Neural progenitor cell (in vitro differentiated cells): Measurements from ENCODE around the gene TYROBP. TPM values are rescaled to one million over a fixed set of nuclear protein-coding genes. Genes with fewer than 3 reads are reported as not detected.

Experiments
- DNase-seq: peaks from one replicate; pipeline ENCODE4 v3.0.0-alpha.2; 2016; ENCODE audit warnings: low spot score
- H2AFZ ChIP-seq: fragments of 200-600 bp; sonication (generic); replicated peaks from 2 replicates; pipeline ENCODE4 v1.6.1; 2016; ENCODE audit warnings: antibody characterized with exemption
- H3F3A ChIP-seq: fragments of 200-600 bp; sonication (generic); 2 replicates; pipeline ENCODE4 v1.6.1; 2016; ENCODE audit warnings: antibody characterized with exemption, low read depth
- H3K27ac ChIP-seq: fragments of 200-600 bp; sonication (generic); 2 replicates; pipeline ENCODE4 v1.5.1; 2016; ENCODE audit warnings: mild to moderate bottlenecking
- H3K27me3 ChIP-seq: fragments of 200-600 bp; sonication (generic); 2 replicates; pipeline ENCODE4 v1.6.1; 2016; ENCODE audit warnings: mild to moderate bottlenecking, moderate library complexity
- H3K36me3 ChIP-seq: fragments of 200-600 bp; sonication (generic); 2 replicates; pipeline ENCODE4 v1.5.1; 2016
- H3K4me1 ChIP-seq: fragments of 200-600 bp; sonication (generic); 2 replicates; pipeline ENCODE4 v1.6.1; 2016; ENCODE audit warnings: mixed run types
- H3K4me2 ChIP-seq: fragments of 200-600 bp; sonication (generic); 2 replicates; pipeline ENCODE4 v1.6.1; 2016
- H3K4me3 ChIP-seq: fragments of 200-600 bp; sonication (generic); 2 replicates; pipeline ENCODE4 v1.5.1; 2016
- H3K79me2 ChIP-seq: fragments of 200-600 bp; sonication (generic); 2 replicates; pipeline ENCODE4 v1.6.1; 2016; ENCODE audit warnings: low read depth
- H3K9ac ChIP-seq: fragments of 200-600 bp; sonication (generic); 2 replicates; pipeline ENCODE4 v1.6.1; 2016
- H3K9me3 ChIP-seq: fragments of 200-600 bp; sonication (generic); 2 replicates; pipeline ENCODE4 v1.5.1; 2016; ENCODE audit warnings: low read depth
- H4K20me1 ChIP-seq: fragments of 200-600 bp; sonication (generic); 2 replicates; pipeline ENCODE4 v1.6.1; 2016; ENCODE audit warnings: low read depth
- H3K27ac Mint-ChIP-seq: 3 replicates; pipeline ENCODE4 v1.8.0; 2021; ENCODE audit warnings: mixed read lengths
- H3K27me3 Mint-ChIP-seq: 2 replicates; pipeline ENCODE4 v1.8.0; 2022; ENCODE audit warnings: low read depth, mild to moderate bottlenecking, inconsistent platforms, moderate library complexity, mixed read lengths; ENCODE audit not compliant: insufficient read depth
- H3K36me3 Mint-ChIP-seq: 3 replicates; pipeline ENCODE4 v1.8.0; 2021; ENCODE audit warnings: mixed read lengths
- H3K4me1 Mint-ChIP-seq: 3 replicates; pipeline ENCODE4 v1.8.0; 2021; ENCODE audit warnings: mixed read lengths
- H3K4me3 Mint-ChIP-seq: 3 replicates; pipeline ENCODE4 v1.8.0; 2021; ENCODE audit warnings: mild to moderate bottlenecking, moderate library complexity, mixed read lengths
- H3K9me3 Mint-ChIP-seq: 3 replicates; pipeline ENCODE4 v1.8.0; 2020; ENCODE audit warnings: mixed read lengths
- EZH2 ChIP-seq: fragments of 200-600 bp; sonication (generic); IDR thresholded peaks from 2 replicates; pipeline ENCODE4 v1.6.1; 2017; ENCODE audit warnings: antibody characterized with exemption, mild to moderate bottlenecking, moderate library complexity
- EZH2phosphoT487 ChIP-seq: fragments of 200-600 bp; sonication (generic); IDR thresholded peaks from 2 replicates; pipeline ENCODE4 v1.6.1; 2017; ENCODE audit warnings: antibody characterized with exemption
- total RNA-seq: library from RNA; depleted of rRNA; stranded (reverse); fragments of >200 nt; gene quantifications from 2 replicates; pipeline ENCODE4 v1.2.3, GENCODE V29; 2015; ENCODE audit warnings: low replicate concordance
- TF ChIP-seq, protein P1 (sequence below): fragments of 200-600 bp; sonication (generic); IDR thresholded peaks from 2 replicates; pipeline ENCODE4 v1.5.1; 2017; ENCODE audit warnings: antibody characterized with exemption, mild to moderate bottlenecking

TYROBP gene
- total RNA-seq, 1 donor from 2014 or later, result not detected

DNA sequence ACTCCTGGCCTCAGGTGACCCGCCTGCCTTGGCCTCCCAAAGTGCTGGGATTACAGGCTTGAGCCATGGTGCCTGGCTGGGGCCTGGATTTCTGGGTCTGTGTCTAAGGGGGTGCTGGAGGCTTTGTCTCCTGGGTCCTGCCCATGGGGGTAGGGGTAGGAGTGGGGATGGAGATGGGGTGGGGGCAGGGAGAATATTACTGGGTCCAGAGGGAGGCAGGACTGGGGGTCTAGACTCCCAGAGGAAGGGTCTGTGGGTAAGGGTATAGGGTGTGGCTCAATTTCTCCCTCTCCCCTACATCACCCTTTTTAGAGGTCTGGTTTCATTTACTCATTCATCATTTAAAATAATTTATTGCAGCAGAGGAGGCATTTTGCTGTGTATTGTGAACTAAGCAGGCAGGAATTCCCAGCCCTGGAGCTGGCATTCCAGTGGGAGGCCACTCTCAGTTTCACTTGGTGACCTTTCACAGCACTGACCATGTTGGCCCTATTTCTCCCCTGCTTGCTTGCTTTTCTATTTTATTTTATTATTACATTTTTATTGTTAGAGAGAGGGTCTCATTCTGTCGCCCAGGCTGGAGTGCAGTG, 6.9 kb downstream of the TYROBP start:
- no peak overlapping the region for H3K27ac Mint-ChIP-seq
- H2AFZ ChIP-seq, result no peak overlapping the region
- peak overlapping the region; percentile 96 for H3K4me3 Mint-ChIP-seq
- peak overlapping the region; percentile 92 for H3K4me2 ChIP-seq
- H3K4me1 Mint-ChIP-seq, result peaks cover 29% of the 10 kb centered on the region
- H4K20me1 ChIP-seq, result no peaks in the 10 kb centered on the region
- peaks cover 13% of the 10 kb centered on the region for H3F3A ChIP-seq
- DNase-seq, result no peak
- no peak overlapping the region for H3K27ac ChIP-seq
- H3K27me3 Mint-ChIP-seq, result peaks cover 16% of the 10 kb centered on the region
- H3K36me3 Mint-ChIP-seq, result no peaks in the 10 kb centered on the region
- no peaks in the 10 kb centered on the region for H3K4me1 ChIP-seq
- H3K79me2 ChIP-seq, result peaks cover 4% of the 10 kb centered on the region
- peaks cover 33% of the 10 kb centered on the region for H3K27me3 ChIP-seq
- H3K9me3 Mint-ChIP-seq, result no peaks in the 10 kb centered on the region
- H3K9me3 ChIP-seq, result no peaks in the 10 kb centered on the region
- TF ChIP-seq, protein P1, sequence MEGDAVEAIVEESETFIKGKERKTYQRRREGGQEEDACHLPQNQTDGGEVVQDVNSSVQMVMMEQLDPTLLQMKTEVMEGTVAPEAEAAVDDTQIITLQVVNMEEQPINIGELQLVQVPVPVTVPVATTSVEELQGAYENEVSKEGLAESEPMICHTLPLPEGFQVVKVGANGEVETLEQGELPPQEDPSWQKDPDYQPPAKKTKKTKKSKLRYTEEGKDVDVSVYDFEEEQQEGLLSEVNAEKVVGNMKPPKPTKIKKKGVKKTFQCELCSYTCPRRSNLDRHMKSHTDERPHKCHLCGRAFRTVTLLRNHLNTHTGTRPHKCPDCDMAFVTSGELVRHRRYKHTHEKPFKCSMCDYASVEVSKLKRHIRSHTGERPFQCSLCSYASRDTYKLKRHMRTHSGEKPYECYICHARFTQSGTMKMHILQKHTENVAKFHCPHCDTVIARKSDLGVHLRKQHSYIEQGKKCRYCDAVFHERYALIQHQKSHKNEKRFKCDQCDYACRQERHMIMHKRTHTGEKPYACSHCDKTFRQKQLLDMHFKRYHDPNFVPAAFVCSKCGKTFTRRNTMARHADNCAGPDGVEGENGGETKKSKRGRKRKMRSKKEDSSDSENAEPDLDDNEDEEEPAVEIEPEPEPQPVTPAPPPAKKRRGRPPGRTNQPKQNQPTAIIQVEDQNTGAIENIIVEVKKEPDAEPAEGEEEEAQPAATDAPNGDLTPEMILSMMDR, result no peak
- TF ChIP-seq EZH2phosphoT487 (no peak), EZH2 (no peak)
- H3K36me3 ChIP-seq, result no peaks in the 10 kb centered on the region
- H3K4me3 ChIP-seq, result peak overlapping the region; percentile 99
- H3K9ac ChIP-seq, result no peak overlapping the region

DNA sequence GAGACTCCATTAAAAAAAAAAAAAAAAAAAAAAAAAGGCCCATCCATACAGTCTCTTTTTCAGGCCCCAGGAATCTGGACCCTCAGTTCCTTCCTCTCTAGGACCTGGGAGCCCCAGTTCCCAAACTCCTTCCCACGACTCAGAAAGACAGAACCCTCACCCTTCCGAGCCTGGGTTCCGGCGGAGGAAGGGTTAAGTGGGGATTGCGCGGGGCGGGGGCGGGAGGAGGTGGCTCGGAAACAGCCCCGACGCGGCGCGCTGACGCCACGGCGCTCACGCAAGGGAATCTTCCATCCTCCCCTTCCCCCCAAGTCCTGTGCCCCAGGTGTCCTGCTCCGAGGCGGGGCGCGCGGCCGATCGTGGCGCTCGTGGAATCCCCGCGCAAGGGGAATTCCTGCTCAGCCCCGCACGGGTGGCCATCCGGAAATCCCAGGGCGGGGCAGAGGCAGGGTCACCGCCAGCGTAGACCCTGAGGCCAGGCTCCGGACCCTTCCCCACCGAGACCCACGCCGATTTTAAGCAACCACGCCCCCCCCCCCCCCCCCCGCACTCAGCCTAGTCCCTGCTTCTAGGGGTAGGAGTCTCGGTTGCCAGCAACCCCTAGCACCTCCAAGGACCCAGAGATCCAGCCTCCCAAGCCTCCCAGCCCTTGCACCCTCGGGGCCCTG, 8.4 kb downstream of the TYROBP start:
- Histone ChIP-seq H4K20me1 (no peaks in the 10 kb centered on the region), H3K27ac (no peak overlapping the region), H3K9ac (no peak overlapping the region), H3K4me3 (peak overlapping the region; percentile 99), H3K79me2 (peaks cover 4% of the 10 kb centered on the region), H3F3A (peaks cover 13% of the 10 kb centered on the region), H3K4me1 (no peaks in the 10 kb centered on the region), H3K4me2 (peak overlapping the region; percentile 92), H3K9me3 (no peaks in the 10 kb centered on the region), H2AFZ (no peak overlapping the region), H3K36me3 (no peaks in the 10 kb centered on the region), H3K27me3 (peaks cover 33% of the 10 kb centered on the region)
- DNase-seq, result peak; percentile 67
- TF ChIP-seq EZH2phosphoT487 (no peak), EZH2 (no peak)
- TF ChIP-seq, protein P1, result no peak
- Mint-ChIP-seq H3K4me3 (peak overlapping the region; percentile 96), H3K27me3 (peaks cover 16% of the 10 kb centered on the region), H3K4me1 (peaks cover 24% of the 10 kb centered on the region), H3K36me3 (peaks cover 5% of the 10 kb centered on the region), H3K27ac (no peak overlapping the region), H3K9me3 (no peaks in the 10 kb centered on the region)

DNA sequence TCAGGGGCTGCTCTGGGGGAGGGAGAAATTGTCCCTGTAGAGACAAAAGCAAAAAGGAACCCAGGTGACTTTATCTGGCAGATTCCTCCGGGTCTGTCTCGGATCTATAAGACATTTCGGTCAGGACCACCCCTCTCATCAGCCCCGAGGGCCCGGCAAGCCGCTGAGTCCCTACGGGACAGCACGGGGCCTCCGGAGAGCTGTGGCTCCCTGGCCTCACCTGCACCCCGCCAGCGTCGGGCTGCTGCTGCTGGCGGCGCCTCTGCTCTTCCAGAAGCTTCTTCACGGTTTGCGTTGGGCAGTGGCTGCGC, 9.6 kb downstream of the TYROBP start:
- Histone ChIP-seq H3K9me3 (no peaks in the 10 kb centered on the region), H3K36me3 (no peaks in the 10 kb centered on the region), H3K4me1 (no peaks in the 10 kb centered on the region), H3K9ac (no peak overlapping the region), H3F3A (peaks cover 13% of the 10 kb centered on the region), H3K27me3 (peaks cover 33% of the 10 kb centered on the region), H2AFZ (no peak overlapping the region), H3K4me3 (peak overlapping the region; percentile 99), H3K4me2 (peak overlapping the region; percentile 92), H3K27ac (no peak overlapping the region), H3K79me2 (peaks cover 4% of the 10 kb centered on the region), H4K20me1 (no peaks in the 10 kb centered on the region)
- TF ChIP-seq, protein P1, result no peak
- TF ChIP-seq EZH2, result no peak
- TF ChIP-seq EZH2phosphoT487, result no peak
- H3K4me3 Mint-ChIP-seq, result peak overlapping the region; percentile 96
- peaks cover 13% of the 10 kb centered on the region for H3K27me3 Mint-ChIP-seq
- no peak for DNase-seq
- H3K36me3 Mint-ChIP-seq, result peaks cover 5% of the 10 kb centered on the region
- no peaks in the 10 kb centered on the region for H3K9me3 Mint-ChIP-seq
- H3K27ac Mint-ChIP-seq, result no peak overlapping the region
- H3K4me1 Mint-ChIP-seq, result peaks cover 18% of the 10 kb centered on the region
